ENCODE data around the gene CASP3. TPM values are rescaled to one million over a fixed set of nuclear protein-coding genes. Genes with fewer than 3 reads are reported as not detected.
"Not testable (repeated sequence)": the region's sequence is repeated elsewhere in the genome, so short reads cannot be mapped to it uniquely, and the experiment has no call there.

The CASP3 gene
- total RNA-seq, 1 experiment from 2014 or later = 65.5 TPM

DNA sequence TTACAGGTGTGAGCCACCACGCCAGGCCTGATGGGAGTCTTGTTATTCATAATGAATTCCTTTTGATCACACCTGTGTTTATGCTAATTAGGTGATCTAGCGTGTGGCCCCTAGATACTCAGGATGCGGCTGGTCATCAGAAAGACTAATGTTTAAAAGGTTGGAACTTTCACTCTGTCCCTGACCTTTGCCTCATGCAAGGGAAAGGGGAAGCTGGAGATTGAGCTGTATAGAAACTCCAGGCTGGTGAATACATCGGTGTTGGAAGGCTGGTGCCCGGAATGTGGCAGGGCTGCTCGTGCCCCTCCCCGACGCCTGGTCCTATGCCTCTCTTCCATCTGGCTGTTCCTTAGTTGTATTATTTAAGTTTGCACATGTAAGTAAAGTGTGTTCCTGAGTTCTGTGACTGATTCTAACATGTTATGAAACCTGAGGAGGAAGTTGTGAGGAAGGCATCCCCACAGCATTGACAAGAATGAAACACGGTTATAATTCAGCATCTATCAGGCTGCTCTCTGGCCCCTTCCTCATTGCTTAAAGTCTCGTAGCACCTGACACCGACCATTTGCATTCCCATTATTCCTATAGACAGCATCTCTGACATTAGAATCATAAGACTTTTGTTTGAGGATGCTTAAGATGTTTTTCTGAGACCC is 28.9 kb downstream of the CASP3 start:
- Histone ChIP-seq H3K4me3 (ENCODE audit: low read depth, low read length, poor library complexity, severe bottlenecking) (no peak overlapping the region), H3K27me3 (replicated peaks; ENCODE audit: insufficient read depth, low read depth, low read length, poor library complexity) (no peaks in the 10 kb centered on the region), H3K27ac (ENCODE audit: low read depth, low read length, poor library complexity, severe bottlenecking) (no peak overlapping the region), H3K9me3 (ENCODE audit: low read depth, low read length, poor library complexity, severe bottlenecking) (no peaks in the 10 kb centered on the region), H3K4me1 (ENCODE audit: insufficient read depth, low read length, poor library complexity, severe bottlenecking) (no peaks in the 10 kb centered on the region), H3K36me3 (ENCODE audit: insufficient read depth, low read length, poor library complexity, severe bottlenecking) (no peaks in the 10 kb centered on the region)
- no TSS peak for BruUV-seq (replicated peaks)
- intact Hi-C loops (cut with micrococcal nuclease; ENCODE audit: unreplicated experiment) = no loop called here
- ChIA-PET POLR2A (ENCODE audit: low non-redundant PET) (no interaction called here), CTCF (no interaction called here)
- no peak for DNase-seq (ENCODE audit: low spot score)
- TF ChIP-seq EZH2 (IDR thresholded peaks at IDR 0.05; ENCODE audit: borderline replicate concordance, low read depth, low read length, poor library complexity, severe bottlenecking) = no peak
- no peak for TF ChIP-seq CTCF (conservative IDR thresholded peaks at IDR 0.05; ENCODE audit: low read depth, low read length)

DNA sequence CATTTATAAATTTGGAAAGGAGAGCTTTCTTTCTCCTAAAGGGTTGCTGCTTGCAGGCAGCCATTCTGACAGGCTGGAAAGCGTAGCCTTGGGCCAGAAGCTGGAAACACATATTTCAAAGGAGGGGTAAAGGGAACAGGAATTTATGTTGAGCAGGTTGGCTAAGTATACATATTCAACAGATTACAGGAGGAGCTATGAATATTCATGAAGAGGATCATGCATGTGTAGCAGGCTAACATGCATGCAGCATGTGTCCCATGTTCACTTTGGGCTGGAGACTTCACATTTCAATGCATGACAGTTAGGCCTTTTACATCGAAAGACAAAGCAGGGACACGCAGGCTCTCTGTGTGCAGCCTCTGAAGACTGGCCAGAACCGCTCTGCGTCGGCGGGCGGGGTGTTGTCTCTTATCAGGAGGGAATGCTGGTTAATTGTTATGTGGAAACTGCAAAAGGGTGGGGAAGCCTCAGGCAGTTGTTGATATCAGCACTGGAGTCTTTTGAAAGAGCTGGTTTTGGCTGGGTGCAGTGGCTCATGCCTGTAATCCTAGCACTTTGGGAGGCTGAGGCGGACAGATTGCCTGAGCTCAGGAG is 31.5 kb downstream of the CASP3 start:
- H3K36me3 ChIP-seq (ENCODE audit: insufficient read depth, low read length, poor library complexity, severe bottlenecking) = no peaks in the 10 kb centered on the region
- DNase-seq (ENCODE audit: low spot score) = no peak
- no TSS peak for BruUV-seq (replicated peaks)
- no peaks in the 10 kb centered on the region for H3K9me3 ChIP-seq (ENCODE audit: low read depth, low read length, poor library complexity, severe bottlenecking)
- H3K27ac ChIP-seq (ENCODE audit: low read depth, low read length, poor library complexity, severe bottlenecking) = no peak overlapping the region
- CTCF ChIA-PET = no interaction called here
- no peaks in the 10 kb centered on the region for H3K4me1 ChIP-seq (ENCODE audit: insufficient read depth, low read length, poor library complexity, severe bottlenecking)
- POLR2A ChIA-PET (ENCODE audit: low non-redundant PET) = no interaction called here
- no peak overlapping the region for H3K4me3 ChIP-seq (ENCODE audit: low read depth, low read length, poor library complexity, severe bottlenecking)
- intact Hi-C loops (cut with micrococcal nuclease; ENCODE audit: unreplicated experiment) = no loop called here
- no peak for TF ChIP-seq CTCF (conservative IDR thresholded peaks at IDR 0.05; ENCODE audit: low read depth, low read length)
- no peak for TF ChIP-seq EZH2 (IDR thresholded peaks at IDR 0.05; ENCODE audit: borderline replicate concordance, low read depth, low read length, poor library complexity, severe bottlenecking)
- H3K27me3 ChIP-seq (replicated peaks; ENCODE audit: insufficient read depth, low read depth, low read length, poor library complexity) = no peaks in the 10 kb centered on the region

GRCh38 chr4:184616633-184617551 is 32.4 kb downstream of the CASP3 start:
- no peak for DNase-seq (ENCODE audit: low spot score)
- no TSS peak for BruUV-seq (replicated peaks)
- no peaks in the 10 kb centered on the region for H3K9me3 ChIP-seq (ENCODE audit: low read depth, low read length, poor library complexity, severe bottlenecking)
- no peak for TF ChIP-seq EZH2 (IDR thresholded peaks at IDR 0.05; ENCODE audit: borderline replicate concordance, low read depth, low read length, poor library complexity, severe bottlenecking)
- no peak for TF ChIP-seq CTCF (conservative IDR thresholded peaks at IDR 0.05; ENCODE audit: low read depth, low read length)
- no peak overlapping the region for H3K4me3 ChIP-seq (ENCODE audit: low read depth, low read length, poor library complexity, severe bottlenecking)
- POLR2A ChIA-PET (ENCODE audit: low non-redundant PET) = no interaction called here
- H3K4me1 ChIP-seq (ENCODE audit: insufficient read depth, low read length, poor library complexity, severe bottlenecking) = no peaks in the 10 kb centered on the region
- H3K27ac ChIP-seq (ENCODE audit: low read depth, low read length, poor library complexity, severe bottlenecking) = no peak overlapping the region
- CTCF ChIA-PET = no interaction called here
- no peaks in the 10 kb centered on the region for H3K36me3 ChIP-seq (ENCODE audit: insufficient read depth, low read length, poor library complexity, severe bottlenecking)
- no peaks in the 10 kb centered on the region for H3K27me3 ChIP-seq (replicated peaks; ENCODE audit: insufficient read depth, low read depth, low read length, poor library complexity)
- intact Hi-C loops (cut with micrococcal nuclease; ENCODE audit: unreplicated experiment) = no loop called here

DNA sequence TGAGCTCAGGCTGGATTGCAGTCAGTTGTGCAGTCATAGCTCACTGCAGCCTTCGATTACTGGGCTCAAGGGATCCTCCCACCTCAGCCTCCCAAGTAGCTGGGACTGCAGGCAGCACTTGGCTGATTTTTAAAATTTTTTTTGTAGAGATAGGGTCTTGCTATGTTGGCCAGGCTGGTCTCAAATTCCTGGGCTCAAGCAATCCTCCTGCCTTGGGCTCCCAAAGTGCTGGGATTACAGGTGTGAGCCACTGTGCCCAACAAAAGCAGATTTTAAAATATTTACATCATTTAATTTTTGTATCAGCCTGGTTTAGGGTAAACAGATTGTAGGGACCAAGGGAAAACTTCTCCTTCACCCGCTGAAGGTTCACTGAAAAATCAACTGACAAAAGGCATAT is 33.1 kb downstream of the CASP3 start:
- CTCF ChIA-PET; POLR2A ChIA-PET (ENCODE audit: low non-redundant PET); H3K4me3 ChIP-seq (ENCODE audit: low read depth, low read length, poor library complexity, severe bottlenecking); H3K27ac ChIP-seq (ENCODE audit: low read depth, low read length, poor library complexity, severe bottlenecking); H3K27me3 ChIP-seq (replicated peaks; ENCODE audit: insufficient read depth, low read depth, low read length, poor library complexity); H3K36me3 ChIP-seq (ENCODE audit: insufficient read depth, low read length, poor library complexity, severe bottlenecking); BruUV-seq (replicated peaks); H3K4me1 ChIP-seq (ENCODE audit: insufficient read depth, low read length, poor library complexity, severe bottlenecking); intact Hi-C loops (cut with micrococcal nuclease; ENCODE audit: unreplicated experiment); DNase-seq (ENCODE audit: low spot score); H3K9me3 ChIP-seq (ENCODE audit: low read depth, low read length, poor library complexity, severe bottlenecking): not testable (repeated sequence)
